SK-N-SH (cell line): ENCODE results near the gene KIAA2012. TPM values are rescaled to one million over a fixed set of nuclear protein-coding genes. Genes with fewer than 3 reads are reported as not detected.
A peak's percentile ranks its signal among the peaks of the same experiment; 100 is the strongest.

Experiments used
- CTCF ChIA-PET: fragments of 300-600, 350-600 bp; formaldehyde crosslinking; extraction: SDS; loops from one replicate; lab custom pipeline; 2021; lab: Yijun Ruan, JAX
- POLR2A ChIA-PET: fragments of 350-600 bp; sonication (Branson Sonifier 250); formaldehyde crosslinking; extraction: SDS; loops from one replicate; lab custom pipeline; 2020; ENCODE audit warnings: antibody characterized with exemption, inconsistent platforms; lab: Yijun Ruan, JAX
- DNase-seq: peaks from one replicate; pipeline ENCODE4 v3.0.0; 2012
- H2AFZ ChIP-seq: fragments of 200-600 bp; sonication (generic); 2 replicates; pipeline ENCODE4 v1.8.1; 2016; ENCODE audit warnings: antibody characterized with exemption, mild to moderate bottlenecking, low read depth
- H3F3A ChIP-seq: fragments of 200-600 bp; sonication (generic); replicated peaks from 2 replicates; pipeline ENCODE3; 2016; ENCODE audit warnings: antibody characterized with exemption, mild to moderate bottlenecking; ENCODE audit not compliant: insufficient read depth
- H3K27ac ChIP-seq, 2 experiments: fragments of 200-500 bp in 1 of 2; fragments of 200-600 bp in 1 of 2; sonication (Bioruptor generic) in 1 of 2; sonication (generic), shearing (Covaris generic) in 1 of 2; 2 replicates each; pipeline versions ENCODE4 v1.5.1 to v1.6.1; 2014 to 2016; ENCODE audit warnings: low read depth in 2 of 2, inconsistent platforms in 1 of 2, low read length in 1 of 2, mild to moderate bottlenecking in 1 of 2, mixed read lengths in 1 of 2
- H3K27me3 ChIP-seq: fragments of 200-600 bp; sonication (generic), shearing (Covaris generic); 2 replicates; pipeline ENCODE4 v1.6.1; 2016; ENCODE audit warnings: mixed run types; ENCODE audit not compliant: insufficient read depth
- H3K36me3 ChIP-seq, 2 experiments: fragments of 200-500 bp in 1 of 2; fragments of 200-600 bp in 1 of 2; sonication (Bioruptor generic) in 1 of 2; sonication (generic) in 1 of 2; replicated peaks in 1 of 2; 2 replicates each; pipeline versions ENCODE3 to v1.5.1; 2014 to 2016; ENCODE audit warnings: low read length in 1 of 2, mild to moderate bottlenecking in 1 of 2; ENCODE audit not compliant: insufficient read depth in 2 of 2, control insufficient read depth in 1 of 2
- H3K4me1 ChIP-seq, 2 experiments: fragments of 200-500 bp in 1 of 2; fragments of 200-600 bp in 1 of 2; sonication (Bioruptor generic) in 1 of 2; sonication (generic), shearing (Covaris generic) in 1 of 2; 2 replicates each; pipeline versions ENCODE4 v1.5.1 to v1.6.1; 2014 to 2016; ENCODE audit warnings: low read depth in 1 of 2, low read length in 1 of 2, mixed run types in 1 of 2; ENCODE audit not compliant: insufficient read depth in 2 of 2, control insufficient read depth in 1 of 2
- H3K4me2 ChIP-seq: fragments of 200-600 bp; sonication (generic), shearing (Covaris generic); 2 replicates; pipeline ENCODE4 v1.6.1; 2017; ENCODE audit warnings: mixed run types
- H3K4me3 ChIP-seq, 2 experiments: fragments of 200-500 bp in 1 of 2; fragments of 200-600 bp in 1 of 2; sonication (Bioruptor generic) in 1 of 2; sonication (generic), shearing (Covaris generic) in 1 of 2; 2 replicates each; pipeline versions ENCODE4 v1.5.1 to v1.8.1; 2014 to 2016; ENCODE audit warnings: low read depth in 2 of 2, inconsistent platforms in 1 of 2, low read length in 1 of 2, mild to moderate bottlenecking in 1 of 2, mixed read lengths in 1 of 2, moderate library complexity in 1 of 2
- H3K79me2 ChIP-seq: fragments of 200-600 bp; sonication (generic); 2 replicates; pipeline ENCODE4 v1.8.1; 2017; ENCODE audit warnings: mild to moderate bottlenecking; ENCODE audit not compliant: insufficient read depth
- H3K9ac ChIP-seq: fragments of 200-600 bp; sonication (generic); 2 replicates; pipeline ENCODE4 v1.6.1; 2017; ENCODE audit warnings: mixed run types
- H3K9me2 ChIP-seq: fragments of 200-600 bp; sonication (generic); 2 replicates; pipeline ENCODE4 v1.6.1; 2017; ENCODE audit warnings: mixed run types
- H3K9me3 ChIP-seq: fragments of 200-600 bp; sonication (generic); 2 replicates; pipeline ENCODE4 v1.6.1; 2017; ENCODE audit warnings: mixed run types, mild to moderate bottlenecking, moderate library complexity
- H4K20me1 ChIP-seq: fragments of 200-600 bp; sonication (generic); 2 replicates; pipeline ENCODE4 v1.6.1; 2017; ENCODE audit warnings: mild to moderate bottlenecking, mixed run types; ENCODE audit not compliant: insufficient read depth
- CHD2 ChIP-seq: fragments of 150-350 bp; IDR thresholded peaks from 2 replicates; pipeline ENCODE4 v1.6.1; 2018; ENCODE audit warnings: low read length; ENCODE audit not compliant: partially characterized antibody
- ELF1 ChIP-seq: IDR thresholded peaks from 2 replicates; pipeline ENCODE4 v1.4.0; 2012
- EP300 ChIP-seq, 2 experiments: IDR thresholded peaks; 2 replicates each; pipeline versions ENCODE4 v1.4.0 to v1.6.1; 2012; ENCODE audit warnings: borderline replicate concordance in 1 of 2, low read depth in 1 of 2, low read length in 1 of 2
- FOSL2 ChIP-seq: IDR thresholded peaks from 2 replicates; pipeline ENCODE4 v1.4.0; 2012; ENCODE audit warnings: low read depth, mild to moderate bottlenecking, moderate library complexity, borderline replicate concordance
- GABPA ChIP-seq: IDR thresholded peaks from 2 replicates; pipeline ENCODE4 v1.4.0; 2012; ENCODE audit warnings: low read depth, mild to moderate bottlenecking
- GATA2 ChIP-seq: sonication (generic); formaldehyde crosslinking; IDR thresholded peaks from 2 replicates; pipeline ENCODE4 v1.5.0; 2020; ENCODE audit warnings: mild to moderate bottlenecking, missing genetic modification reagents
- JUND ChIP-seq: IDR thresholded peaks from 2 replicates; pipeline ENCODE4 v1.4.0; 2012
- NFIC ChIP-seq: IDR thresholded peaks from 2 replicates; pipeline ENCODE4 v1.4.0; 2012; ENCODE audit warnings: borderline replicate concordance
- NRF1 ChIP-seq: IDR thresholded peaks from 2 replicates; pipeline ENCODE4 v1.6.1; 2012; ENCODE audit warnings: low read depth, mild to moderate bottlenecking, low read length
- RAD21 ChIP-seq: IDR thresholded peaks from 2 replicates; pipeline ENCODE4 v1.6.1; 2012; ENCODE audit warnings: mild to moderate bottlenecking, low read length
- SMC3 ChIP-seq: IDR thresholded peaks from 2 replicates; pipeline ENCODE4 v1.6.1; 2012; ENCODE audit warnings: low read depth, low read length, improper control_type of control experiment
- TAF1 ChIP-seq: IDR thresholded peaks from 2 replicates; pipeline ENCODE4 v1.6.1; 2012; ENCODE audit warnings: low read depth, mild to moderate bottlenecking, low read length, moderate library complexity, borderline replicate concordance
- TEAD4 ChIP-seq: IDR thresholded peaks from 2 replicates; pipeline ENCODE4 v1.4.0; 2012; ENCODE audit warnings: mild to moderate bottlenecking, borderline replicate concordance; ENCODE audit not compliant: insufficient read depth
- YY1 ChIP-seq: IDR thresholded peaks from 2 replicates; pipeline ENCODE4 v1.4.0; 2012; ENCODE audit warnings: low read depth, mild to moderate bottlenecking
- ZBTB33 ChIP-seq: IDR thresholded peaks from 2 replicates; pipeline ENCODE4 v1.4.0; 2012; ENCODE audit warnings: low read depth, borderline replicate concordance
- WGBS: methylation state at CpG from one replicate; pipeline ENCODE4 v1.1.6; 2017; ENCODE audit warnings: low lambda C conversion rate; 5-methylcytosine and 5-hydroxymethylcytosine counted together
- polyA plus RNA-seq, 3 experiments: library from polyadenylated mRNA; depleted of rRNA; stranded (reverse); fragments of >200 nt; gene quantifications; 2 replicates each; pipeline ENCODE4 v1.2.3, GENCODE V29; 2012
- TF ChIP-seq, protein P1 (sequence below): IDR thresholded peaks from 2 replicates; pipeline ENCODE4 v1.6.1; 2012; ENCODE audit warnings: mild to moderate bottlenecking, low read depth, low read length, moderate library complexity
- TF ChIP-seq, protein P2 (sequence below): IDR thresholded peaks from 2 replicates; pipeline ENCODE4; 2012

The KIAA2012 gene
- polyA plus RNA-seq, 1 of the 3 experiments (the other 2 are of a cell fraction) = 0.07 TPM

DNA sequence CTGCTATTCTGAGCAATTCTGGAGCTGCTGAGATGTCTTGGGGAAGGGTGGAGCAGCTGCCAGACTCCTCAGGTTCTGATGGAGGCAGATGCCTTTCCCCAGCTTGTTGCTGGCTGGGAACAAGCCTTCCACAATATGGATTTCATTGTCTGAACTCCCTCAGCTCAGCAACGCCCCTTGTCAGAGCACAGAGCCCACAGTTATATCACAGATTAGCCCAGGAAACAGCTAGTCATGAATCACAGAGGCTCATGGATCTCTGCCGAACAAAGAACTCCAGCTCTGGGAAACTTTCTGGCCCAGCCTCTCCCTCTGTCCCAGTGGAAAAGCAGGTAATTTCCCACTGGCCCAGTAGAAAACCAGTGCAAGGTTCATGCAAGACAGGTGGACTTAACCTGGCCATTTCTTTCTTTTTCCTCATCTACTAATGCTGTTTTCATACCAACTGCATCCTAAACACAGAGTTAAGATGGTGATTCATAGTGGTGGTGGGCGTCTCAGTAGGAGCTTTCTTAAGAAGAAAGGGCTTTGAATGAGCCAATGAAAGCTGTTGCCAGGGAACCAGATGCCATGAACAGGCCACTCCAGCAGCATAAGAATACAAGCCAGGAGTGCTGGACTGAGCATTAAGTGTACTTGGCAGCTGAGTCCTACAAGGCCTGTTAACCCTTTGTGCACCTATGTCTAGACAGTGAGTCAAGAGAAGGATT lies 8.7 kb upstream of the KIAA2012 start (continued):
- TF ChIP-seq ZBTB33 = no peak
- peak; percentile 58; the same call in 1 of the 2 replicates for TF ChIP-seq YY1
- TF ChIP-seq EP300 (IDR thresholded peaks at IDR 0.05; ENCODE audit: borderline replicate concordance in 1 of 2, low read depth in 1 of 2, low read length in 1 of 2) = peak in 1 of 2 experiments; percentile 42; a peak in 1 of 4 replicates
- peak; percentile 23; the same call in 1 of the 2 replicates for TF ChIP-seq NFIC
- TF ChIP-seq, protein P1, sequence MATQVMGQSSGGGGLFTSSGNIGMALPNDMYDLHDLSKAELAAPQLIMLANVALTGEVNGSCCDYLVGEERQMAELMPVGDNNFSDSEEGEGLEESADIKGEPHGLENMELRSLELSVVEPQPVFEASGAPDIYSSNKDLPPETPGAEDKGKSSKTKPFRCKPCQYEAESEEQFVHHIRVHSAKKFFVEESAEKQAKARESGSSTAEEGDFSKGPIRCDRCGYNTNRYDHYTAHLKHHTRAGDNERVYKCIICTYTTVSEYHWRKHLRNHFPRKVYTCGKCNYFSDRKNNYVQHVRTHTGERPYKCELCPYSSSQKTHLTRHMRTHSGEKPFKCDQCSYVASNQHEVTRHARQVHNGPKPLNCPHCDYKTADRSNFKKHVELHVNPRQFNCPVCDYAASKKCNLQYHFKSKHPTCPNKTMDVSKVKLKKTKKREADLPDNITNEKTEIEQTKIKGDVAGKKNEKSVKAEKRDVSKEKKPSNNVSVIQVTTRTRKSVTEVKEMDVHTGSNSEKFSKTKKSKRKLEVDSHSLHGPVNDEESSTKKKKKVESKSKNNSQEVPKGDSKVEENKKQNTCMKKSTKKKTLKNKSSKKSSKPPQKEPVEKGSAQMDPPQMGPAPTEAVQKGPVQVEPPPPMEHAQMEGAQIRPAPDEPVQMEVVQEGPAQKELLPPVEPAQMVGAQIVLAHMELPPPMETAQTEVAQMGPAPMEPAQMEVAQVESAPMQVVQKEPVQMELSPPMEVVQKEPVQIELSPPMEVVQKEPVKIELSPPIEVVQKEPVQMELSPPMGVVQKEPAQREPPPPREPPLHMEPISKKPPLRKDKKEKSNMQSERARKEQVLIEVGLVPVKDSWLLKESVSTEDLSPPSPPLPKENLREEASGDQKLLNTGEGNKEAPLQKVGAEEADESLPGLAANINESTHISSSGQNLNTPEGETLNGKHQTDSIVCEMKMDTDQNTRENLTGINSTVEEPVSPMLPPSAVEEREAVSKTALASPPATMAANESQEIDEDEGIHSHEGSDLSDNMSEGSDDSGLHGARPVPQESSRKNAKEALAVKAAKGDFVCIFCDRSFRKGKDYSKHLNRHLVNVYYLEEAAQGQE = no peak

DNA sequence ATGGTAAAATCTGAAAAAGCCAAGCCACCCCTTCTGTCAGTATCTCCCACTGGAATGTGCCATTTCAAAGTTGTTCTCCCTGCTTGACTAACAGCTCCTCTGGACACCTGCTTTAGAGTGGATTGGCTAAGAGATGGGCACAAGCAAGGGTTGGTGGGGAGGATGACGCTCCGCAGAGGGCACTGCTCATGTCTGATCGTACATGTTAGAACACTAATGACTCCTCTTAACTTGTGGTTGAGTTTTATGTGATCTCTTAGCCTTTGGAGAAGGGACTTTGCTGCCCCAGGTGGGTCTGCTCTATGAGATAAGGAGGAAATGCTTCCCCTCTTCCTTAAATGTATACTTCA lies 8.2 kb upstream of the KIAA2012 start:
- H2AFZ ChIP-seq = peak overlapping the region; percentile 85; the same call in 1 of the 2 replicates
- no peaks in the 10 kb centered on the region for H4K20me1 ChIP-seq
- CTCF ChIA-PET = interaction anchor here (0.9 to 3.8 kb wide), 4 partner anchors 14 to 204 kb away, joined by 3 to 21 read pairs (median 3); no protein-coding TSS in a partner anchor
- no peaks in the 10 kb centered on the region for H3K79me2 ChIP-seq
- peak overlapping the region; percentile 69; the same call in 1 of the 2 replicates for H3K9ac ChIP-seq
- no peak for DNase-seq
- peaks cover 16 to 18% of the 10 kb centered on the region in 2 experiments; a peak in 2 of 4 replicates for H3K4me1 ChIP-seq
- WGBS = 100% methylated on average over 2 of the region's 3 CpGs
- H3K27me3 ChIP-seq = no peaks in the 10 kb centered on the region
- no peaks in the 10 kb centered on the region for H3K36me3 ChIP-seq
- H3K9me3 ChIP-seq = no peaks in the 10 kb centered on the region
- H3F3A ChIP-seq = peaks cover 29% of the 10 kb centered on the region
- H3K4me2 ChIP-seq = peak overlapping the region; percentile 64
- POLR2A ChIA-PET = interaction anchor here (0.8 kb wide), 1 partner anchor 8 kb away, joined by 3 read pairs; the partner anchor contains the start of gene KIAA2012
- no peak overlapping the region for H3K4me3 ChIP-seq
- no peaks in the 10 kb centered on the region for H3K9me2 ChIP-seq
- TF ChIP-seq, protein P2, sequence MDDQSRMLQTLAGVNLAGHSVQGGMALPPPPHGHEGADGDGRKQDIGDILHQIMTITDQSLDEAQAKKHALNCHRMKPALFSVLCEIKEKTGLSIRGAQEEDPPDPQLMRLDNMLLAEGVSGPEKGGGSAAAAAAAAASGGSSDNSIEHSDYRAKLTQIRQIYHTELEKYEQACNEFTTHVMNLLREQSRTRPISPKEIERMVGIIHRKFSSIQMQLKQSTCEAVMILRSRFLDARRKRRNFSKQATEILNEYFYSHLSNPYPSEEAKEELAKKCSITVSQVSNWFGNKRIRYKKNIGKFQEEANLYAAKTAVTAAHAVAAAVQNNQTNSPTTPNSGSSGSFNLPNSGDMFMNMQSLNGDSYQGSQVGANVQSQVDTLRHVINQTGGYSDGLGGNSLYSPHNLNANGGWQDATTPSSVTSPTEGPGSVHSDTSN = no peak
- TF ChIP-seq FOSL2 = no peak
- no peak for TF ChIP-seq NRF1
- no peak for TF ChIP-seq ELF1
- no peak for TF ChIP-seq RAD21
- TF ChIP-seq JUND = no peak
- TF ChIP-seq GATA2 = no peak
- TF ChIP-seq CHD2 = no peak
- TF ChIP-seq TEAD4 = no peak
- no peak for TF ChIP-seq SMC3
- no peak for TF ChIP-seq TAF1
- TF ChIP-seq, protein P1 = no peak
- TF ChIP-seq GABPA = no peak
- H3K27ac ChIP-seq = peak overlapping the region; percentile 83 to 96
